ENCODE measurements around the gene ABCB9.

- no peak for TF ChIP-seq CTCF (IDR thresholded peaks at IDR 0.05; ENCODE audit: poor library complexity)
- no peak for TF ChIP-seq EZH2phosphoT487 (IDR thresholded peaks at IDR 0.05; ENCODE audit: low read depth, severe bottlenecking, unreplicated experiment)
- no peak for TF ChIP-seq EZH2 (IDR thresholded peaks at IDR 0.05; ENCODE audit: borderline replicate concordance)
Measured at GRCh38 chr12:122984612-122985337, 18.5 kb upstream of the ABCB9 start.
